Measurements from ENCODE around the gene JMJD8.

JMJD8 gene

GRCh38 chr16:682493-683395 lies 1.4 kb downstream of the JMJD8 start (continued):
- TF ChIP-seq ZBTB10 (tag by site-specific recombination; IDR thresholded peaks at IDR 0.05) (no peak), ZBTB21 (tag by site-specific recombination; IDR thresholded peaks at IDR 0.05) (no peak; the same call in 1 of the 2 replicates), TRIM28 (IDR thresholded peaks at IDR 0.05; ENCODE audit: borderline replicate concordance, low read length) (no peak), ZNF214 (tag by site-specific recombination; IDR thresholded peaks at IDR 0.05; ENCODE audit: borderline replicate concordance) (no peak), ZNF24 (tag by site-specific recombination; IDR thresholded peaks at IDR 0.05) (no peak), PRDM10 (tag by site-specific recombination; IDR thresholded peaks at IDR 0.05) (peak; percentile 91), ZNF658 (tag by site-specific recombination; IDR thresholded peaks at IDR 0.05) (no peak), PRDM2 (tag by site-specific recombination; IDR thresholded peaks at IDR 0.05; ENCODE audit: borderline replicate concordance) (peak; percentile 43; the same call in 1 of the 2 replicates), HOXC10 (CRISPR knock-in tag; IDR thresholded peaks at IDR 0.05) (no peak), ZNF146 (tag by site-specific recombination; IDR thresholded peaks at IDR 0.05) (peak; percentile 1; the same call in 1 of the 2 replicates), ZNF560 (tag by site-specific recombination; IDR thresholded peaks at IDR 0.05; ENCODE audit: borderline replicate concordance) (no peak), ZNF670 (tag by site-specific recombination; IDR thresholded peaks at IDR 0.05; ENCODE audit: low read depth) (no peak), ZNF623 (tag by site-specific recombination; IDR thresholded peaks at IDR 0.05) (0 out of 2 replicates have a peak, but pooled peaks have one; percentile 3), GLI2 (tag by site-specific recombination; IDR thresholded peaks at IDR 0.05; ENCODE audit: borderline replicate concordance, low read depth) (no peak), ZNF843 (tag by site-specific recombination; IDR thresholded peaks at IDR 0.05) (0 out of 2 replicates have a peak, but pooled peaks have one; percentile 12), MEIS1 (CRISPR knock-in tag; IDR thresholded peaks at IDR 0.05; ENCODE audit: borderline replicate concordance) (no peak), ZNF624 (tag by site-specific recombination; IDR thresholded peaks at IDR 0.05) (no peak), ZNF341 (tag by site-specific recombination; IDR thresholded peaks at IDR 0.05; ENCODE audit: low read depth) (no peak), ZNF585B (tag by site-specific recombination; IDR thresholded peaks at IDR 0.05) (no peak), ZNF202 (tag by site-specific recombination; IDR thresholded peaks at IDR 0.05; ENCODE audit: borderline replicate concordance) (no peak), ZNF19 (tag by site-specific recombination; IDR thresholded peaks at IDR 0.05; ENCODE audit: low read depth) (no peak), CTCF (tag by site-specific recombination; IDR thresholded peaks at IDR 0.05) (peak; percentile 69), YY2 (tag by site-specific recombination; IDR thresholded peaks at IDR 0.05) (no peak)

Data from HEK293 (cell line).